ENCODE data around the gene PARP8.
"Not testable (repeated sequence)": the region's sequence is repeated elsewhere in the genome, so short reads cannot be mapped to it uniquely, and the experiment has no call there.

Gene PARP8, protein sequence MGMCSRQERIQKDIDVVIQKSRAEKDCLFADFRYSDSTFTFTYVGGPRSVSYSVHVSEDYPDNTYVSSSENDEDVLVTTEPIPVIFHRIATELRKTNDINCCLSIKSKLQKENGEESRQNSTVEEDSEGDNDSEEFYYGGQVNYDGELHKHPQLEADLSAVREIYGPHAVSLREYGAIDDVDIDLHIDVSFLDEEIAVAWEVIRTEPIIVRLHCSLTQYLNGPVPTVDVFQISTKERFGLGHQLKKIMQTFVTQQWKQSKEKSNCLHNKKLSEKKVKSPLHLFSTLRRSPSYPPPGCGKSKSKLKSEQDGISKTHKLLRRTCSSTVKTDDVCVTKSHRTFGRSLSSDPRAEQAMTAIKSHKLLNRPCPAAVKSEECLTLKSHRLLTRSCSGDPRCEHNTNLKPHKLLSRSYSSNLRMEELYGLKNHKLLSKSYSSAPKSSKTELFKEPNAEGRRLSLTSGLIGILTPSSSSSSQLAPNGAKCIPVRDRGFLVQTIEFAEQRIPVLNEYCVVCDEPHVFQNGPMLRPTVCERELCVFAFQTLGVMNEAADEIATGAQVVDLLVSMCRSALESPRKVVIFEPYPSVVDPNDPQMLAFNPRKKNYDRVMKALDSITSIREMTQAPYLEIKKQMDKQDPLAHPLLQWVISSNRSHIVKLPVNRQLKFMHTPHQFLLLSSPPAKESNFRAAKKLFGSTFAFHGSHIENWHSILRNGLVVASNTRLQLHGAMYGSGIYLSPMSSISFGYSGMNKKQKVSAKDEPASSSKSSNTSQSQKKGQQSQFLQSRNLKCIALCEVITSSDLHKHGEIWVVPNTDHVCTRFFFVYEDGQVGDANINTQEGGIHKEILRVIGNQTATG

DNA sequence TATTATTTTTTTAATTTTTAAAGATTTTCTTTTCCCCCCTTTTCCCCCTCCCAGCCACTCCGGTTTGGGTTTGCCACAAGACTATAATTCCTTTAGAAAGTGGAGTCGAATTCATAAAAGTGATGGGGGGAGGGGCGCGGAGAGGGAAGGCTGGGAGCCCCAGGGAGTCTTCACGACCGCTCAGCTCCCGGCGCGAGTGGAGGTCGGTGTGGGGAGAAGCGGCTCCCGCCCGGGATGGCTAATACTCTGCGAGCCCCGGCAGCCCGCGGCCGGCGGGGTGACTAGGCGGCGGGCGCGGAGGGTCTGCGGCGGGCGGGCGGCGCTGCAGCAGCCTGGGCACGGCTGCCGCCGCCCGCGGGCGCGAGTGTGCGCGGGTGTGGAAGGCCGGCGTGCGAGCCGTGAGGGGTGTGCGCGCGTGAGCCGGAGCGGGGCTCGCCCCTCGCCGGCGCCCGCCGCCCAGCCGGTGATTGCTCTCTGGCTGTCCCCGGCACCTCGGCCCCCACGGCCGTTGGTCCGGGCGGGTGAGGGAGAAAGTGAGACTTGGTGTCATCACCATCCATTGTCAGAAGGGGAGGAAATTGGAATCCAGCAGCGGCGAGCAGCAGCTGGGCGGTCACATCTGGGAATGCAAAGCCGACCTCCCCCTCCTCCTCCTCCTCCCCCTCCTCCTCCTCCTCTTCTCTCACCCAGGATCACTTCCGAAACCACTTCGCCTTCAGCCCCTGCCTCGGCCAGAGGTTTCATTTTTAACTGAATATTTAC, at the start of gene PARP8:
Gene PARP8 (plus strand): TSS at position 377 of the 762 bp plus-strand sequence. CDS start 459 bp downstream, outside the sequence.
- peak; percentile 44 for DNase-seq

GRCh38 chr5:50623666-50624065, 42.8 kb upstream of the PARP8 start:
- DNase-seq, result no peak

- not testable (repeated sequence) for DNase-seq
Measured at GRCh38 chr5:50634866-50635265, 31.6 kb upstream of the PARP8 start.

- DNase-seq, result not testable (repeated sequence)
Measured at GRCh38 chr5:50637576-50637975, 28.9 kb upstream of the PARP8 start.

DNA sequence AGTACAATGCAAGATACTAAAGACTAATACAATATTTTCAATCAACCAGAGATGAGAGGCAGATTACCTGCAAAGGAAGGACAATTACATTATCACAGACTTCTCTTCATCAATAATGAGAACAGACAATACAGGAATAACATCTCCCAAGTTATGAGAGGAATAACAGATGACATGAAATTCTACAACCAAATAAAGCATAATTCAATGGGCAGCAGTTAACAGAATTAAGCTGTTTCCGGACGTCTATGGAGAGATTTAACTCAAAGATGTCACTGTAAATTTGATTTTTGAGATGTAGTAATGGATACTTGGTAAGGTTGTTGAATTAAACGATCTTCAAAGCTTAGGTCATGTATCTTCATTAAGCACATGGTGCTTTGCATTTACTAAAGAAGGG, 19.8 kb upstream of the PARP8 start:
- no peak for DNase-seq

DNA sequence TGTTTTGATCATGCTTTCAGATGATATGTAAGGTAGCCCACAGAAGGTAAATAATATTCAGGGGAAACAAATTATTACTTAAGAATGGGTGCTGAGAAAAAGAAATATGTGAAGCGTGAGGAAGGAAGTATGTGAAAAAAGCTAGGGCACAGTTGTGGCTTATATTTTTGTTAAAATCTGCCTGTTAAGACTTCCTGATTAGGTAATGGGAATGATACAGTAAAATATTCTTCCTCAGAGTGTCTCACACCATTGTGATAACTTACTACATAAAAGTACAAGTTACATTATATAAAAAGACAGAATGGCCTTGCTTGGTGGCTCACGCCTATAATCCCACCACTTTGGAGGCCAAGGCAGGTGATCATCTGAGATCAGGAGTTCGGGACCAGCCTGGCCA, 18.7 kb upstream of the PARP8 start:
- no peak for DNase-seq

GRCh38 chr5:50653946-50654345, 12.5 kb upstream of the PARP8 start:
- no peak for DNase-seq

DNA sequence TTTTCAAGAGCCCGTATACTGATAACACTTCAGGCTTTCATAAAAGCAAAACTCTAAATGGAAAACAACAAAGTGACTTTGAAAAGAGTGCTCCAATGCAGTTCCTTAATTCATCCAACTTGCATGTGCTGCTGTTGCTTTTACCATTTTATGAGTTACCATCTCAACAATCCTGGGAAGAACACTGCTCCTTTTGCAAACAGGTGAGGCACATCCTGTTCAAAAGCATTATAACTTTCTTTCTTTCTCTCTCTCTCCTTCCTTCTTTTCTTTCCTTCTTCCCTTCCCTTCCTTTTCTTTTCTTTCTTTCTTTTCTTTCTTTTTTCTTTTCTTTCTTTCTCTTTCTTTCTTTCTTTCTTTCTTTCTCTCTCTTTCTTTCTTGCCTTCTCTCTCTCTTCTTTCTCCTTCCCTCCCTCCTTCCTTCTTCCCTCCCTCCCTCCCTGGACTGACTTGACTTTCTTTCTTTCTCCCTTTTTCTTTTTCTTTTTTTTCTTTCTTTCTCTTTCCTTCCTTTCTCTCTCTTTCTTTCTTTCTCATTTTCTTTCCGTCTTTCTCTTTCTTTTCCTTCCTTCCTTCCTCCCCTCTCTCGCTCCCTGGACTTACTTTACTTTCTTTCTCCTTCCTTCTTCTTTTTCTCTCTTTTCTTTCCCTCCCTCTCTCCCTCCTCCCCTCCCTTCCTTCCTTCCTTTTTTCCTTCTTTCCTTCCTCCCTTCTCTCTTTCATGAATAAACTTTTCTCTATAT, 11.2 kb upstream of the PARP8 start:
- DNase-seq, result no peak

GRCh38 chr5:50655810-50656205, 10.6 kb upstream of the PARP8 start:
- no peak for DNase-seq

DNA sequence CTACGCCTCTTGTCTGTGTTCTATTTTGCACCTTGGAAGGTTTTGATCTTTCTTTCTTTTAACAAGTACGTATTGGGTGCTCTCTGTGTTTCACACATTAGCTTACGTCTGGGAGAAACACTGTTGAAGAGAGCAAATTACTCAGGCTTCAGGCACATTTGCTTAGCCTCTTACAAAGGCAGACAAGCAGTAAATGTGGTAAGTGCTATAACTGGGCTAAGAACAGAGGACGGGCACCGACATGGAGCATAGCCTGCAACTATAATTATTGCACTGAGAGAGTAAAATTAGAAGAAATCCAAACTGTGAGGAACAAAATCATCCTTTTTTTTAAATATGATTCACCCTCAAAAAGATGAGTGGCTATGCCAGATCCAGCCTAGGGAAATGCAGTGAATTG, 9.4 kb upstream of the PARP8 start:
- no peak for DNase-seq

DNA sequence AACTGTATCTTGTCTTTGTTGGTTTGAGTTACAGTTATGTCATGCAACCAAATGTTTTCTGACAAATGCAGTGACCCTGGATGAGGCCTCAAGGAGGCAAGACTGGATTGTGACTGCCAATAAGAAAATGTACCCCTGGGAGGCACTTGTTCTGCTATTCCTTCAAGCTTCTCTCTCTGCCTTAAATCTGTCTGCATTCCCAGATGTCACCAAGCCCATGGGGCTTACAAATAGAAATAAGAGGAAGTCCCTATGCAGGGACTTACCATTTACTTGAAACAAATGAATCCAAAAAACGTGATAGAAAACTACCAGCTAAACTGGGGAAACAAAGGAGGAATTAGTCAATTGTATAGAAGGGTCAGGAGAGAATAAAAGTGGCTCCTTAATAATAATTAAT, 8.2 kb upstream of the PARP8 start:
- DNase-seq, result no peak

DNA sequence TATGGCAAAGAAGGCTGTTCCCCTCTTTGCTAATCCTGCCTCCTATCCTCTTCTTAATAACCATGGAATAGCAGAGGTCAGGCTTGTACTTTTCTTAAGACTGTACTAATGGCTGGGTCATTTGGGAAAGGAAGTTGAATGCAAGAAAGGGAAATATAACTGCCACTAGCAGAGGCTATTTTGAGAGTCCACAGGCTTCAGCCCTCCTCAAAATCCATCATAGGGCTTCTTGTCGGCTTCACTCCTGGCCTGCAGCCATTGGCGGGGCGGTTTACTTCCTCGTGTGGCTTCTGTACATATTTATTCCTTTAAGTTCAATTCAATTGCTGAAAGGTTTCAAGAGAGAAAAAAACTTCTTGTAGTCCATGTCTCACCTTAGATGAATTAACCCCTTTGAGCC, 2.8 kb upstream of the PARP8 start:
- DNase-seq, result no peak

DNA sequence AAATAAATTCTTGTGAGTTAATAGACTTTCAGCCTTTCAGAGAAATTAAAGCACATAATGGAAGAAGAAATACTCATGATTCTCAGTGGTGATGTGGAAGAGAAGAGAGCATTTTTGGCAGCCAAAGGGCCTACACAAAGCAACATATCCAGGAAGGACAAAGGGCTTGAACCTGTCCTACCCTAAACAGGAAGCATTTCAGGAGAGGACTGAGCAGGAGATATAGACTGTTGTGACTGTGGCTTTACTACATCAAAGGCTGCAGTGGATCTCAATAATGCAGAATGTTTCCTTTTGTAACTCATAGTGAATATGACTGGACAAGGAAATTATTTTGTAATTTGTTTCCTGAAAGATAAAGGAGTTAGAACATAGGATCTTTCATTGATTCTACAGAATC, 1.3 kb upstream of the PARP8 start:
- no peak for DNase-seq

DNA sequence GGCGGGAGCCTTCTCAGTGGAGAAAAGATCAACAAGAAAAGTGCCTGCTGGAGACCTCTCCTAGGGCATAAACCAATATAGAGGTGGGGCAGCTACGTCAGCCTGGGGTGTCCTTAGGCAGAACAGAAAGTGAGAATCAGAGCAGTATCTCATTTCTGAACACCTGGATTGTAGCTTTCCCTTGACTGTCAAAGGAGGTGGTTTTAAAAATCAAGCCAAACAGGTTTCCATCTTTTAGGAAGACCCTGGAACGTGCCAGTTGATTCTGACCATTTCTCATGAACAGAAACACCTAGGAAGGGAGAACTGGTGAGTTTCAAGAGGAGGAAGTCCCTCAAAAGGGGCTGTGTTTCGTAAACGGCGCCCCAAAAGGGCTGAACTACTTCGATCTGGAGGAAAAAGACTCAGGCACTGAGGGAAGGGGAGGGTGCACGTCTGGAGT, 655 bp upstream of the PARP8 start:
- not testable (repeated sequence) for DNase-seq

- DNase-seq, result peak; percentile 40
Measured at GRCh38 chr5:50667023-50667652, 701 bp downstream of the PARP8 start.

DNA sequence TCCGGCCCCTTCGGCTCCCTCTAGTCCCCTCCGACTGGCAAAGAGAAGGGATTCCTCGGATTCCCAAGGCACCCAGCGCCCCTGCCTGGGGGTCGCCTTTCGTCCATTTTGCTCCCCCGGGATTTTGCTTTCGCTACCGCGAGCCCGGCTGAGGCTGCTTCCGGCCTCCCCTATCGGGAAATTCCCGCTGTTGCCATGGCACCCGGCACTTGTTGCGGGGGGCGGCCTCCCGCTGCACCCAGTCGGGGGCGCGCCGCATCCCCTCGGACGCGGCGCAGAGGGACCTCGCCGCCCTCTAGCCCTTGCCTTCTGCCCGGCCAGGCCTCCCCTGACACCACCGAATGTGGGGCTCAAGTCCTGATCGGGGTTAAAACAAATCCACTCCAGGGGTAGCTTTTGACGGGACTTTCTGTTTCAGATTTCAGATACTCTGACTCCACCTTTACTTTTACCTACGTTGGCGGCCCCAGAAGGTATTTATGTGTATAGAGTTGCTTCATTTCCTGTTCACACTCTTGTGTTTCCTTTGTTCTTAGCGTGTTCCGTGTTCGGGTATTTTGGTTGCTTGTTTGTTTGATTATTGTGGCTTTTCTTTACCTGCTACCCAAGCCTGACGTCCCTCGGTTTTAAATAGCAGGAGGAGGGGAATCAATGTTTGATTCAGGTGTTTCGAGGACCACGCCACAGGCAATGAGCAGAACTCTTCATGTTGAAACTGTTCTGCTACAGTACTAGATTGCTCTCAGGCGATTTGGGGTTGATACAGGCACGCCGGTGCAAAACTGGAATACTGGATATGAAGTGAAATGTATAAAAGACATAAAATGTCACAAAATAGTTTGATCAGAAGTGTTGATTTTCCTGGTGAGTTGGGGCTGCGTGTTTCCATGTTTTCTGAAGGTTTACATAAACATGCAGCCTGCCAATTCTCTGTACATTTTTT, 1.5 kb downstream of the PARP8 start:
- peak; percentile 50 for DNase-seq

DNA sequence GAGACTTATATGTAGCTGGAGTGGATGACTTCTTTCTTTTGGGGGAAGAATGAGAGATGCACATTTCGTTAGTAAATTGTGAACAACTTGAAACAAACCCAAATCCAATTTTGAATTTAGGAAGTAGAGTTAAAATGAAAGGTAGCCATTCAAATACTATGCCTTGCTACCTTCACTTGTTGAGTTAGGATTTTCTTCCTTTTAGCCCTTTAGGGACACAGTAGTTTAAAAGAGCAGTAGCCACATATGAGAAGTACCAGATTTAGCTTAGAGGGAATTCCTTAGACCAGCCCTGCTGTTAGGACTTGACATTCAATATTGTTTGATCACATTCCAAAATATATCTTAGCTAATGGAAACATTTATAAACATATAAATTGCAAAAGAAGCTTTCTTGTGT, 2.2 kb downstream of the PARP8 start:
- not testable (repeated sequence) for DNase-seq

GRCh38 chr5:50672663-50673062, 6.2 kb downstream of the PARP8 start:
- DNase-seq, result no peak

DNA sequence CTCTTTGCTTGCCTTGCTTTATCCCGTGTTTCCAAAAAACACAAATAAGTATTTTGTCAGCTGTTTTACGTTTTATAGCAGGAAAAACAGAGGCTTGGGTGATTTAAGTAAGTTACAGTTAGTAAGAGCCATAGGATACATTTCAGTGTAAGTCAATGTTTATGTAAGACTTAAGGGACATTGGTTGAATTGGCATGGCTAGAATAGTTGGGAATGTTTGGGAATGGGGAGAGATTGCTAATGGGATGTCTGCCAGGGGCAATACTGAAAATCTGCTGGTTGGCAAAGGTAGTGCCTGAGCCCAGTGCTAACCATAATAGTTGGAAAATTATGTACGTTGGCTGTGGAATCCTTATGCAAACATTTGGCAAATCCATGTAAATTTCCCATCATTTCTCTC, 7.0 kb downstream of the PARP8 start:
- not testable (repeated sequence) for DNase-seq

GRCh38 chr5:50675385-50675784, 8.9 kb downstream of the PARP8 start:
- no peak for DNase-seq

DNA sequence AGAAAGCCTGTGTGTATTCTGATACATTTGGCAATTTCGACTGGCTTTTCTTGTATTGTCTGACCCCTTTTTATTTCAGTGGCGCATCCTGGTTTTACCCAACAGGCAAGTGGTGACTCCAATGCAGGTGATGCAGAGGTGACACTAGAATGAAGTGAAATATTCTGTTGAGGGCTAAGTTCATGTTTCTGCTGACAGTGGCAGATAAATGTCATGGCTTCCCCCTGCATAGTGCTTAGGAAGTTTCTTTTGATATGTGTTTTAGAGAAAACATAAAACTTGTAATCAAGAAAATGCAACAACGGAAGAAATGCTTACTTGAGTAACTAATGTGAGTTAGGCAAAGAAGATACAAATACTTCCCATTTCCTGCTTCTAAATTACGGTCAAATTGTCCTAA, 13.1 kb downstream of the PARP8 start:
- not testable (repeated sequence) for DNase-seq
